GM12874 (cell line): ENCODE results near the gene CACNB2.

ENCODE experiments used
- CTCF ChIP-seq: IDR thresholded peaks from 2 replicates; pipeline ENCODE4 v1.5.1; 2011; ENCODE audit warnings: low read depth, mild to moderate bottlenecking, control low read depth, low read length, moderate library complexity; ENCODE audit not compliant: insufficient read depth

Gene CACNB2

DNA sequence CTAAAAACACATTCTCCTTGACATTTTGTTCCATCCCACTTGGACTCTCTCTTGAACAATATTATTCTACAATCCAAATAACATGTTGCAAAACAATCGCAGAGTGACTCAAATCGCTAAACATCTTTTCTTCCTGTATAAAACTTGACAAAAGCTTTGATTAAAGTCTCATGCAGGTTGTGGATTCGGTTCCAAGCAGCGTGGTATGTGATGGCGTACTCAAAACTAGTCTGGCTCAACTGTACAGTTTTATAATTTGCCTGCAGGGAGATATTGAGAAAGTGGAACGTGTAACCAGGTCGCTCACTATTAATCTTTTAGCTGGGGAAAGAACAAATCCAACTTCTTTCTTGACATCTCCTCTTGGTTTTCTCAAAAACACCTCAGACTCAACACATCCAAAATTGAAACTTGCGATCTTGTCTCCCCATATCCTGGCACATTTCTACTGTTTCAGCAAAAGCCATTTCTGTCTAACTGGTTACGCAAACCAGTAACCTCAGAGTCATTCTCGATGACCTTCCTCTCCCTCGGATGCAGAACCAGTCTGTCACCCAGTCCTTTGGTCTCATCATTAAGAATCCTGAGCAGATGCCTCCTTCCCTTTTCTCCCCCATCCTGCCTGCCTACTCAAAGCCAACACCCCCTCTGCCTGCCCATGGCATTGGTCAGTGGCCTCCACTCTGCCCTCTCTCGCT, 100.1 kb downstream of the CACNB2 start:
- TF ChIP-seq CTCF, result no peak

GRCh38 chr10:18246967-18247366, 106.7 kb downstream of the CACNB2 start:
- no peak for TF ChIP-seq CTCF

DNA sequence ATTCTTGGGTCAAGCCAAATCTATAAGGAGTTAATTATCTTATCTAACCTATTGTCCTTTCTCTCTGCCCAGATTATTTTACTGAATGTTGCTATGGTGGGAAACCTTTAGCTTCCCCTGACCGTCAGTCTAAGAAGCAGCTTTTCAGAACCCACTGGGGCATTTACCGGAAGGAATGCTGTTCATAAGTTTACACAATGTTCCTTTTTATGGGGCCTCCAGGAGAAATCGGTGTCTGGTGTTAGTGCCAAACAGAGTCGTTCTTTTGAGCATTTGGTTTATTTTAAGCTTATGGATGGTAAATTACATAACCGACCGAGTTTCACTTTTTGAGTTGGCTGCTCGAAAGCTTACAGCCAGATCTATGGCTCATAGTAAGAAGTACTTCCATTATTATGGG, 111.9 kb downstream of the CACNB2 start:
- TF ChIP-seq CTCF, result no peak

DNA sequence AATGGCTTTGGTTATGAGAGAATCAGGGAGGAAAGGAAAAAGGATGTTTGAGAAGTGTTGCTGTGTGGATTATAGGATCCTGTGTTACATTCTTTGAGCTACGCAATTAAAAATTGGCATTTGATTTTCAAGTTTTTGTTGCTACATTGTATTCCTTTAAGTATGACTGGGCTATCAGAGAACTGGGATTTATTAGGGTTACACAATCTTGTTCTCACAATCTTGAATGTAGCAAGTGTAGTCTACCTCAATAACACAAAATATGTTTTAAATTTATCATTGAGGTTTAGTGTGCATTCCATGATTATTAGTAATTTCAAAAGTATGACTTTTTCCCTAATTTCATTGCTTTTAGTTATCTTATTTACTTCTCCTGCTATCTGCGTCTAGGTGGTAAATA, 113.9 kb downstream of the CACNB2 start:
- TF ChIP-seq CTCF, result no peak

DNA sequence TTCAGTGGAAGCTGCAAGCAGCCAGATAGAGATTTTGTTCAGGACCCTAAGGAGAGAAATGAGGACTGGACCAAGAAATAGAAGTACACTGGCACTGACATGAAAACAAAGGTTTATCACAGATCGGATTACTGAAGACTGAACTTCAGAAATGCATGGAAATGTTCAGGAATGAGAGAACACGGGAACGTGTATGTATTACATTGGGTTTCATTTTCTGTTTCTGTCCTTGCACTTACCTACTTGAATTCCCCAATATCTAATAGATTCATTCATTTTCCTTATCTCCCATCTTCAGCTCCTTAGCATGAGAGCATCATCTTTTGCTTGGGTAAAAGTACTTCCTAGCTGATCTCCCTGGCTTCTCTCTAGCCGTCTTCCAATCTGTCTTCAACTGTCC, 114.5 kb downstream of the CACNB2 start:
- TF ChIP-seq CTCF, result no peak

DNA sequence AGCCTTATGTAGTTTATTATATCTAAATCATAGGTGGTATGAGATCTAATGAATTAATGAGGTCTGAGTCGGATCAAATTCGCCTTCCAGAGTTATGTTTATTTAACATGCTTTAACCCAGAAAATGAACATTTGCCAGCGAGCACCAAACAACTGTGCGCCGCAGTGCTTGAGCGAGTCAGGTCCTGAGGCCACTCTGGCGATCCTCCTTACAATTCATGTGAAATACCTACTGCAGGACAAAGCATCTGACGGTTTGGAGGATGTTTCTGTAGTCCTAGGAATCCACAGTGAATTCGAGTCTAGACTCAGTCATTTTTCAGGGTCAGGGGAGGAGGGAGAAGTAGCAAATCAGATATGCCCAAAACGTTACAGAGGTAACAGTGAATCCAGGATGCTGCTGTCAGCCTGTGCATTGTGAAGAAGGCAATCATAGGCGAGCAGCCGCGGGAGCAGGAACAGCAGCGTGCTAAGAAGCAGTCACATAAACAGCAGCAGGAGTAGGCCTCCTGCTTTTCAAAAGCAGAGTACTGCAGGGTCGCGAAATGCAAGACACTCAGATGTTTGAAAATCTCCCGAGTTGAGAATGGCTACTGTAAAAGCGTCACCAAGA, 120.2 kb downstream of the CACNB2 start:
- no peak for TF ChIP-seq CTCF

DNA sequence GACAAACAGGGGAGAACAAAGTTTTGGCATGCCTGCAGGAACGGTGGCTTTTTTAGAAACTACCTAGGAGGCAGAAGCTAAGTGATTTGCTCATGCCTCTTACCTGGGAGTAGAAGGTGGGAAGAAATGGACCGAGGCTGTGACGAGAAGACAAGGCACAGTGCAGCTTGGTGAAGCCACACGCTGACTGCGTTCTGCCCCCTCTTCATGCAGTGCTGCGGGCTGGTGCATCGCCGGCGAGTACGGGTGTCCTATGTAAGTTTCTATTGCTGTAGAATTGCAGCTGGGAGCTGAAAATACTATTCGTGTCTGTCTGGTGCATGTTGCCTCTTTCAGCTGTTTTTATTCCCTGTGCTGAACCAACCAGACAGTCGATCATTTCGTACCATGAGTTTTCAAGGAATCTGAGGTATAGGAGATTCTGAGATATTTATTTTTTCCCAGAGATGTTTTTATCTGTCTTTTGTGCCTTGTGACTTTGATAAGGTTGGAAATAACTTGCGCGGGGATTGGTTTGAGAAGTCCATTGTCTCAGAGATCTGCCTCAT, 120.9 kb downstream of the CACNB2 start:
- TF ChIP-seq CTCF, result no peak
